Prostate gland (tissue), 2 donors: ENCODE measurements around the gene ALDH4A1.

ENCODE experiments used
- POLR2AphosphoS5 ChIP-seq: sonication (generic); formaldehyde crosslinking; IDR thresholded peaks from one replicate; pipeline ENCODE4 v1.6.1; 2017; ENCODE audit warnings: antibody characterized with exemption
- TF ChIP-seq, protein P1 (sequence below), 4 experiments: fragments of 200-600 bp in 2 of 4; fragments of 450-650 bp in 2 of 4; sonication (generic) in 2 of 4; IDR thresholded peaks; 1 replicate in 3 of 4; 2 replicates in 1 of 4; pipeline ENCODE4 v1.5.1; 2016 to 2019; ENCODE audit warnings: antibody characterized with exemption in 4 of 4, mild to moderate bottlenecking in 2 of 4, moderate library complexity in 2 of 4

DNA sequence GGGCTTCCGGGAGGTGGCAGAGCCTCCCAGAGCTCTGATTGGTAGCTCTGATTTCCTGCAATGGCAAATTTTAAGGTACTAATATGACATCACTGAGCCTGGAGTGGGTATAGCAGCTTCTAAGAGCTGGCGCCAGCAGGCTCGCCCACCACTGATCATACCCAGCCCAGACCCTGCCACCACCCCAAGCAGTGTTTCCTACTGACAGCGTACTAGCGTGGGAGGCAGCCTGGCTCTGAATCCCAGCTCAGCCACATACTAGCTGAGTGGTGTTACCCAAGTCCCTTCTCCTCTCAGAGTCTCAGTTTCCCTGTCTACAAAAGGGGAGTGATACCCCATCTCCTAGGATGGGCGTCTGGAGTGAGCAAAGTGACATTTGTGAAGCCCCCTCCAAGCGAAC, 13.0 kb upstream of the ALDH4A1 start:
- TF ChIP-seq, protein P1, sequence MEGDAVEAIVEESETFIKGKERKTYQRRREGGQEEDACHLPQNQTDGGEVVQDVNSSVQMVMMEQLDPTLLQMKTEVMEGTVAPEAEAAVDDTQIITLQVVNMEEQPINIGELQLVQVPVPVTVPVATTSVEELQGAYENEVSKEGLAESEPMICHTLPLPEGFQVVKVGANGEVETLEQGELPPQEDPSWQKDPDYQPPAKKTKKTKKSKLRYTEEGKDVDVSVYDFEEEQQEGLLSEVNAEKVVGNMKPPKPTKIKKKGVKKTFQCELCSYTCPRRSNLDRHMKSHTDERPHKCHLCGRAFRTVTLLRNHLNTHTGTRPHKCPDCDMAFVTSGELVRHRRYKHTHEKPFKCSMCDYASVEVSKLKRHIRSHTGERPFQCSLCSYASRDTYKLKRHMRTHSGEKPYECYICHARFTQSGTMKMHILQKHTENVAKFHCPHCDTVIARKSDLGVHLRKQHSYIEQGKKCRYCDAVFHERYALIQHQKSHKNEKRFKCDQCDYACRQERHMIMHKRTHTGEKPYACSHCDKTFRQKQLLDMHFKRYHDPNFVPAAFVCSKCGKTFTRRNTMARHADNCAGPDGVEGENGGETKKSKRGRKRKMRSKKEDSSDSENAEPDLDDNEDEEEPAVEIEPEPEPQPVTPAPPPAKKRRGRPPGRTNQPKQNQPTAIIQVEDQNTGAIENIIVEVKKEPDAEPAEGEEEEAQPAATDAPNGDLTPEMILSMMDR (IDR thresholded peaks at IDR 0.05) = no peak
- TF ChIP-seq POLR2AphosphoS5 = no peak
